NT2/D1 (cell line): ENCODE measurements around the gene STAT6.

Experiments used
- SUZ12 ChIP-seq: IDR thresholded peaks from 2 replicates; pipeline ENCODE4 v1.6.1; 2011; ENCODE audit not compliant: insufficient read length, insufficient read depth; ENCODE audit errors: extremely low read depth
- YY1 ChIP-seq: IDR thresholded peaks from 2 replicates; pipeline ENCODE4 v1.6.1; 2011; ENCODE audit not compliant: insufficient read length, insufficient read depth
- ZNF274 ChIP-seq: IDR thresholded peaks from 2 replicates; pipeline ENCODE4 v1.6.1; 2011; ENCODE audit warnings: mild to moderate bottlenecking, low read depth, low read length

DNA sequence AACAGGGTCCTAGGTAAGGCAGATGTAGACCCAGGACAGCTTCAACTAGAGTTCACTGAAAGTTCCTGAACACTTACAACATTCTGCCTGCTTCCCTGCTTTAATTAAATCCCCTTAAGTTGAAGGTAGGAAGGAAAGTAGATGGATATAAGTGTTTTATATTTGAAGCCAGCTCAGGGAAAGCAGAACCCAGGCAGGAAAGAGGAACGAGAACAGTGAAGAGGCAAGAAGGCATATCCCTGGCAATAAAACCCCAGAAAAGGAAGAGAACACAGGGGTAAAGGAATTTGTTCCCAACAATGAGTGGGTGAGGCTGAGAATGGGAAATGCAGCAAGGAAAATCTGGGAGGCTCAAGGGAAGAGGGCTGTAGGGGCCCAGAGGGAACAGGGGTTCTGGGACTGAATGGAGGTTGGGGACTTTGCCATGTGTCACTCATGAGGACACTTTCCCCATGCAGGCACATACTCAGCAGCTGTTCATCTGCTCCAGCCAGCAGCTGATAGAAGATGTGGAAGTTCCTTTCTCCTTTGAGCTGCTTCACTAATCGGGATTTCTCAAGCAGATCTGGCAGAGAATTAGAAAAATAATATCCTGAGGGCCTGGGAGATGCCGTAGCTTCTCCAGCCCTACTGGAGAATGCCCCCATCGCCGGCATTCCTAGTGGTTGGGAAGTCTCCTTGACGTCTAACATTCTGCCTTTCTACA, 64.9 kb downstream of the STAT6 start:
- TF ChIP-seq YY1 = no peak
- TF ChIP-seq ZNF274 = no peak
- TF ChIP-seq SUZ12 = no peak
